K562 (cell line): ENCODE measurements around the gene OSM. TPM values are rescaled to one million over a fixed set of nuclear protein-coding genes. Genes with fewer than 3 reads are reported as not detected.

Experiments
- ATAC-seq: fragments of 200-7000 bp; cut with Tn5 transposase; 3 replicates; pipeline ENCODE4 v1.9.1; 2020; ENCODE audit warnings: moderate library complexity
- BruUV-seq: library from RNA; stranded (reverse); fragments of 400-500 nt; replicated peaks from 2 replicates; lab custom pipeline; 2021; lab: Mats Ljungman, UMichigan
- CTCF ChIA-PET: fragments of 300-600 bp; formaldehyde crosslinking; extraction: SDS; loops from one replicate; lab custom pipeline; 2021; ENCODE audit warnings: low intra/inter-chr PET ratio; lab: Yijun Ruan, JAX
- POLR2A ChIA-PET: fragments of 300-600, 350-650 bp; sonication (Branson Sonifier 250); formaldehyde crosslinking; extraction: SDS; loops from one replicate; lab custom pipeline; 2021; ENCODE audit warnings: antibody characterized with exemption, inconsistent platforms; lab: Yijun Ruan, JAX
- DNase-seq, 4 experiments: peaks; one replicate each; pipeline versions ENCODE4 v3.0.0 to v3.0.0-alpha.2; 2011 to 2018; ENCODE audit warnings: low spot score in 3 of 4, mixed read lengths in 3 of 4; ENCODE audit errors: extremely low read depth in 1 of 4
- FAIRE-seq: peaks from 2 replicates; lab custom pipeline; 2011; peaks lifted over from hg19 to GRCh38; lab: Jason Lieb, UNC
- H2AFZ ChIP-seq: 2 replicates; pipeline ENCODE4 v1.6.0; 2011; ENCODE audit warnings: low read depth, low read length, control low read depth, inconsistent platforms
- H3K27ac ChIP-seq: fragments of 200-600 bp; 3 replicates; pipeline ENCODE4 v1.8.0; 2011; ENCODE audit warnings: low read depth, mild to moderate bottlenecking, control low read depth, inconsistent platforms, low read length, moderate library complexity, mixed read lengths; ENCODE audit errors: extremely low read depth
- H3K27me3 ChIP-seq, 2 experiments: fragments of 300-600 bp in 1 of 2; 2 replicates in 1 of 2; 3 replicates in 1 of 2; pipeline versions ENCODE4 v1.6.0 to v1.8.0; 2011; ENCODE audit warnings: inconsistent platforms in 2 of 2, low read length in 2 of 2, mild to moderate bottlenecking in 1 of 2, mixed read lengths in 1 of 2, moderate library complexity in 1 of 2; ENCODE audit not compliant: control insufficient read depth in 2 of 2, insufficient read depth in 2 of 2
- H3K36me3 ChIP-seq: fragments of 300-600 bp; 3 replicates; pipeline ENCODE4 v1.8.0; 2011; ENCODE audit warnings: mild to moderate bottlenecking, low read length, inconsistent platforms; ENCODE audit not compliant: control insufficient read depth, insufficient read depth
- H3K4me1 ChIP-seq, 2 experiments: fragments of 200-600 bp in 1 of 2; replicated peaks in 1 of 2; 2 replicates in 1 of 2; 3 replicates in 1 of 2; pipeline versions ENCODE4 v1.5.1 to v1.8.0; 2011; ENCODE audit warnings: inconsistent platforms in 2 of 2, low read length in 2 of 2, mild to moderate bottlenecking in 1 of 2, mixed read lengths in 1 of 2, moderate library complexity in 1 of 2; ENCODE audit not compliant: control insufficient read depth in 2 of 2, insufficient read depth in 2 of 2
- H3K4me2 ChIP-seq: 2 replicates; pipeline ENCODE4 v1.6.1; 2011; ENCODE audit warnings: low read length, control low read depth, inconsistent platforms, mixed read lengths; ENCODE audit not compliant: insufficient read depth
- H3K4me3 ChIP-seq: fragments of 200-600 bp; sonication (generic), shearing (Covaris generic); 2 replicates; pipeline ENCODE4 v1.5.1; 2016; ENCODE audit warnings: control low read depth, inconsistent platforms
- H3K79me2 ChIP-seq: fragments of 200-600 bp; 3 replicates; pipeline ENCODE4 v1.8.0; 2011; ENCODE audit warnings: low read length, inconsistent platforms; ENCODE audit not compliant: control insufficient read depth, insufficient read depth
- H3K9ac ChIP-seq, 2 experiments: 2 replicates each; pipeline versions ENCODE4 v1.6.0 to v1.6.1; 2011; ENCODE audit warnings: low read depth in 2 of 2, low read length in 2 of 2, control low read depth in 1 of 2, inconsistent platforms in 1 of 2, mild to moderate bottlenecking in 1 of 2, mixed read lengths in 1 of 2; ENCODE audit not compliant: insufficient read depth in 1 of 2
- H3K9me1 ChIP-seq: one replicate; pipeline ENCODE4 v1.6.0; 2011; ENCODE audit warnings: inconsistent platforms, mild to moderate bottlenecking, low read length, moderate library complexity; ENCODE audit not compliant: control insufficient read depth, insufficient read depth
- H3K9me3 ChIP-seq: replicated peaks from 2 replicates; pipeline ENCODE4 v1.5.1; 2011; ENCODE audit warnings: low read depth, low read length, inconsistent platforms; ENCODE audit not compliant: control insufficient read depth, insufficient read depth
- H4K20me1 ChIP-seq: replicated peaks from 2 replicates; pipeline ENCODE4 v1.6.1; 2011; ENCODE audit warnings: low read length, inconsistent platforms, mixed read lengths; ENCODE audit not compliant: control insufficient read depth, insufficient read depth
- ETS2 ChIP-seq: IDR thresholded peaks from 2 replicates; pipeline ENCODE4 v1.6.1; 2016; ENCODE audit warnings: borderline replicate concordance, missing genetic modification characterization, mild to moderate bottlenecking, moderate library complexity, missing compliant biosample characterization; ENCODE audit not compliant: poor library complexity, severe bottlenecking
- HDAC6 ChIP-seq: IDR thresholded peaks from 2 replicates; pipeline ENCODE4 v1.6.1; 2012; ENCODE audit warnings: low read depth, mild to moderate bottlenecking, control low read depth, inconsistent platforms, low read length, moderate library complexity
- KLF16 ChIP-seq: IDR thresholded peaks from 2 replicates; pipeline ENCODE4 v1.6.1; 2016; ENCODE audit warnings: antibody characterized with exemption
- POLR2AphosphoS5 ChIP-seq: IDR thresholded peaks from 2 replicates; pipeline ENCODE4 v1.6.1; 2011; ENCODE audit warnings: mild to moderate bottlenecking, low read depth, low read length, moderate library complexity; ENCODE audit not compliant: control insufficient read depth, insufficient read depth
- U2AF1 ChIP-seq: fragments of 200-400 bp; formaldehyde crosslinking; optimal IDR thresholded peaks from 2 replicates; pipeline ENCODE3; 2017; ENCODE audit warnings: mild to moderate bottlenecking, low read depth, low read length, moderate library complexity
- WGBS: fragments of 100-300 bp; shearing (Covaris generic); methylation state at CpG from one replicate; pipeline ENCODE4 v1.1.6; 2016; ENCODE audit warnings: low coverage, mixed read lengths; ENCODE audit not compliant: insufficient coverage; ENCODE audit errors: missing lambda C conversion rate; 5-methylcytosine and 5-hydroxymethylcytosine counted together
- in situ Hi-C: fragments of 300-500 bp; cut with MboI; formaldehyde crosslinking; loops from 4 replicates; pipeline ENCODE4 v1.15.0; 2018; ENCODE audit warnings: inconsistent platforms, mixed read lengths
- intact Hi-C: fragments of 100-400 bp; cut with micrococcal nuclease; formaldehyde crosslinking; loops from 2 replicates; pipeline ENCODE4 v1.14.2; 2022
- polyA plus RNA-seq, 8 experiments: library from polyadenylated mRNA; depleted of rRNA in 4 of 8; stranded (reverse) in 5 of 8; unstranded in 3 of 8; fragments of >200 nt; fragmentation: Nextera tagmentation in 2 of 8; fragmentation: Illumina TruSeq in 1 of 8; extraction: Ambion mirVana in 2 of 8; extraction: Trizol in 1 of 8; gene quantifications; 2 replicates each; pipeline versions ENCODE4 v1.2.1 to v1.2.3, GENCODE V29; 2011 to 2014; ENCODE audit warnings: inconsistent platforms in 1 of 8, missing spikeins in 1 of 8
- total RNA-seq, 7 experiments: library from RNA; depleted of rRNA in 6 of 7; stranded (reverse); fragments of >200 nt in 6 of 7; fragmentation: Illumina TruSeq in 2 of 7; extraction: Trizol in 2 of 7; gene quantifications; 2 replicates each; pipeline versions ENCODE4 v1.2.1 to v1.2.3, GENCODE V29; 2011 to 2021; ENCODE audit warnings: low replicate concordance in 1 of 7
- TF ChIP-seq, protein P1 (sequence below): sonication (generic); formaldehyde crosslinking; IDR thresholded peaks from 2 replicates; pipeline ENCODE4 v1.8.0; 2023; ENCODE audit warnings: mild to moderate bottlenecking, missing genetic modification reagents
- TF ChIP-seq, protein P2 (sequence below): sonication (generic); formaldehyde crosslinking; IDR thresholded peaks from 2 replicates; pipeline ENCODE4 v1.8.1; 2022; ENCODE audit warnings: missing genetic modification reagents
- TF ChIP-seq, protein P3 (sequence below): fragments of 450-650 bp; IDR thresholded peaks from 2 replicates; pipeline ENCODE4 v1.6.1; 2016; ENCODE audit warnings: antibody characterized with exemption

OSM gene
- total and polyA plus RNA-seq, 9 of the 15 experiments (the other 6 are each of a cell fraction or from before 2014, with no cell fraction given) = 0.22 TPM; not detected in 8

DNA sequence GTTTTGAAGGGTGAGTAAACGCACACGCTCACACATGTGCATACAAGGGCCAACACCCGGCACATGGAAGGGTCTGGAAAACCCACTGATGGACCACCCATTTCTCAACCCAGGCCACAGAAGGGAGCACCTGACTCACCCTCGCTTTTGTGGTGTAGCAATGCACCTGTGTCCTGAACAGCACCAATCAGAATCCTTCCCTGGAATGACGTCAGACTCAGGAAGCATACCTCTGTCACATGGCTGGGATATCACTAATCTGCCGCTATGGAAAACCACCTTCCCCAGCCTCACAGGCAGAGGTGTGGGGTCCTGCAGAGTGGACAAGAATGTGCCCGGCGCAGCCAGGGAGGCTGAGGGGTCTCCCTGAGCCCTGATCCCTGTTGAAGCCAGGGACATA, 9.0 kb upstream of the OSM start (continued):
- TF ChIP-seq, protein P1, sequence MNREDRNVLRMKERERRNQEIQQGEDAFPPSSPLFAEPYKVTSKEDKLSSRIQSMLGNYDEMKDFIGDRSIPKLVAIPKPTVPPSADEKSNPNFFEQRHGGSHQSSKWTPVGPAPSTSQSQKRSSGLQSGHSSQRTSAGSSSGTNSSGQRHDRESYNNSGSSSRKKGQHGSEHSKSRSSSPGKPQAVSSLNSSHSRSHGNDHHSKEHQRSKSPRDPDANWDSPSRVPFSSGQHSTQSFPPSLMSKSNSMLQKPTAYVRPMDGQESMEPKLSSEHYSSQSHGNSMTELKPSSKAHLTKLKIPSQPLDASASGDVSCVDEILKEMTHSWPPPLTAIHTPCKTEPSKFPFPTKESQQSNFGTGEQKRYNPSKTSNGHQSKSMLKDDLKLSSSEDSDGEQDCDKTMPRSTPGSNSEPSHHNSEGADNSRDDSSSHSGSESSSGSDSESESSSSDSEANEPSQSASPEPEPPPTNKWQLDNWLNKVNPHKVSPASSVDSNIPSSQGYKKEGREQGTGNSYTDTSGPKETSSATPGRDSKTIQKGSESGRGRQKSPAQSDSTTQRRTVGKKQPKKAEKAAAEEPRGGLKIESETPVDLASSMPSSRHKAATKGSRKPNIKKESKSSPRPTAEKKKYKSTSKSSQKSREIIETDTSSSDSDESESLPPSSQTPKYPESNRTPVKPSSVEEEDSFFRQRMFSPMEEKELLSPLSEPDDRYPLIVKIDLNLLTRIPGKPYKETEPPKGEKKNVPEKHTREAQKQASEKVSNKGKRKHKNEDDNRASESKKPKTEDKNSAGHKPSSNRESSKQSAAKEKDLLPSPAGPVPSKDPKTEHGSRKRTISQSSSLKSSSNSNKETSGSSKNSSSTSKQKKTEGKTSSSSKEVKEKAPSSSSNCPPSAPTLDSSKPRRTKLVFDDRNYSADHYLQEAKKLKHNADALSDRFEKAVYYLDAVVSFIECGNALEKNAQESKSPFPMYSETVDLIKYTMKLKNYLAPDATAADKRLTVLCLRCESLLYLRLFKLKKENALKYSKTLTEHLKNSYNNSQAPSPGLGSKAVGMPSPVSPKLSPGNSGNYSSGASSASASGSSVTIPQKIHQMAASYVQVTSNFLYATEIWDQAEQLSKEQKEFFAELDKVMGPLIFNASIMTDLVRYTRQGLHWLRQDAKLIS (CRISPR knock-in tag) = no peak
- TF ChIP-seq, protein P2, sequence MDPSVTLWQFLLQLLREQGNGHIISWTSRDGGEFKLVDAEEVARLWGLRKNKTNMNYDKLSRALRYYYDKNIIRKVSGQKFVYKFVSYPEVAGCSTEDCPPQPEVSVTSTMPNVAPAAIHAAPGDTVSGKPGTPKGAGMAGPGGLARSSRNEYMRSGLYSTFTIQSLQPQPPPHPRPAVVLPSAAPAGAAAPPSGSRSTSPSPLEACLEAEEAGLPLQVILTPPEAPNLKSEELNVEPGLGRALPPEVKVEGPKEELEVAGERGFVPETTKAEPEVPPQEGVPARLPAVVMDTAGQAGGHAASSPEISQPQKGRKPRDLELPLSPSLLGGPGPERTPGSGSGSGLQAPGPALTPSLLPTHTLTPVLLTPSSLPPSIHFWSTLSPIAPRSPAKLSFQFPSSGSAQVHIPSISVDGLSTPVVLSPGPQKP (CRISPR knock-in tag) = no peak
- TF ChIP-seq, all 486 proteins: peak for 8

DNA sequence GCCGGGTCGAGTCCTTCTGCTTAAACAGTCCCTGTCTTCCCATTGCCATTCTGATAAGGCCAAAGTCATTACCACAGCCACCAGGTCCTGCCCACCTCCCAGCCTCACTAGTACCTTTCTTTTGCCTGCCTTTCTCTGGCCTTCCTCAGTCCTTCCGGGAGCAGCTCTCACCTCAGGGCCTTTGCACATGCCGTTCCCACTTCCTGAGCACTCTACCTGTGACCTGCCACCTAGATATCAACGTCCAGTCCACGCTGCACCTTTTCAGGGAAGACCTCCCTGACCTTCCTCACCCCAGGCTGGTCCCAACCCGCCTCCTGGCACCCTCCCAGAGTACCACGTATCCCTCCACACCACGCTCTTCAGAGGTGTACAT, 7.8 kb upstream of the OSM start:
- DNase-seq (no peak), ATAC-seq (no peak), FAIRE-seq (no peak)
- no peaks in the 10 kb centered on the region; a peak in 1 of 5 replicates for H3K27me3 ChIP-seq
- 38% methylated on average over 7 of the region's 9 CpGs for WGBS
- no peaks in the 10 kb centered on the region for H3K79me2 ChIP-seq
- no peak overlapping the region for H3K27ac ChIP-seq
- in situ Hi-C loops = no loop called here
- no peaks in the 10 kb centered on the region for H3K9me3 ChIP-seq
- CTCF ChIA-PET = interaction anchor here (0.6 kb wide), 1 partner anchor 15 kb away, joined by 3 read pairs; no protein-coding TSS in a partner anchor
- no peak overlapping the region for H2AFZ ChIP-seq
- no peaks in the 10 kb centered on the region for H3K9me1 ChIP-seq
- TF ChIP-seq HDAC6 (no peak), ETS2 (no peak), U2AF1 (no peak), POLR2AphosphoS5 (no peak), KLF16 (no peak)
- TF ChIP-seq, protein P3, sequence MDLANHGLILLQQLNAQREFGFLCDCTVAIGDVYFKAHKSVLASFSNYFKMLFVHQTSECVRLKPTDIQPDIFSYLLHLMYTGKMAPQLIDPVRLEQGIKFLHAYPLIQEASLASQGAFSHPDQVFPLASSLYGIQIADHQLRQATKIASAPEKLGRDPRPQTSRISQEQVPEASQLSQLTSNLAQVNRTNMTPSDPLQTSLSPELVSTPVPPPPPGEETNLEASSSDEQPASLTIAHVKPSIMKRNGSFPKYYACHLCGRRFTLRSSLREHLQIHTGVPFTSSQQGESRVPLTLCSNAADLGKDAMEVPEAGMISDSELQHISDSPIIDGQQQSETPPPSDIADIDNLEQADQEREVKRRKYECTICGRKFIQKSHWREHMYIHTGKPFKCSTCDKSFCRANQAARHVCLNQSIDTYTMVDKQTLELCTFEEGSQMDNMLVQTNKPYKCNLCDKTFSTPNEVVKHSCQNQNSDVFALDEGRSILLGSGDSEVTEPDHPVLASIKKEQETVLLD = no peak
- intact Hi-C loops = no loop called here
- POLR2A ChIA-PET = interaction anchor here (0.6 kb wide), 1 partner anchor 138 kb away, joined by 3 read pairs; no protein-coding TSS in a partner anchor
- H3K9ac ChIP-seq = no peak overlapping the region; a peak in 1 of 4 replicates
- no peak overlapping the region for H3K4me3 ChIP-seq
- H3K4me1 ChIP-seq = peaks cover 2 to 15% of the 10 kb centered on the region in 2 experiments; a peak in 3 of 5 replicates
- no peaks in the 10 kb centered on the region for H3K36me3 ChIP-seq
- BruUV-seq = no TSS peak
- no peaks in the 10 kb centered on the region; the same call in 1 of the 2 replicates for H4K20me1 ChIP-seq
- H3K4me2 ChIP-seq = no peak overlapping the region
